ENCODE data around the gene ATP8B3.
"Not testable (repeated sequence)": the region's sequence is repeated elsewhere in the genome, so short reads cannot be mapped to it uniquely, and the experiment has no call there.

Gene ATP8B3

GRCh38 chr19:1769645-1769985, 42.5 kb downstream of the ATP8B3 start:
- DNase-seq (ENCODE audit: low read depth in 2 of 2) = no peak

- DNase-seq (ENCODE audit: low read depth in 2 of 2) = no peak
These were observed 43.0 kb downstream of the ATP8B3 start for GRCh38 chr19:1768918-1769644.

GRCh38 chr19:1768248-1768647, 43.8 kb downstream of the ATP8B3 start:
- DNase-seq (ENCODE audit: low read depth in 2 of 2) = no peak

- DNase-seq (ENCODE audit: low read depth in 2 of 2) = peak; percentile 7 to 45
These were observed 44.6 kb downstream of the ATP8B3 start for GRCh38 chr19:1767464-1767933.

GRCh38 chr19:1766800-1767352, 45.2 kb downstream of the ATP8B3 start:
- DNase-seq (ENCODE audit: low read depth in 2 of 2) = no peak

- no peak for DNase-seq (ENCODE audit: low read depth in 2 of 2)
These were observed 45.9 kb downstream of the ATP8B3 start for GRCh38 chr19:1765904-1766799.

- DNase-seq (ENCODE audit: low read depth in 2 of 2) = no peak
These were observed 46.7 kb downstream of the ATP8B3 start for GRCh38 chr19:1765232-1765903.

- no peak for DNase-seq (ENCODE audit: low read depth in 2 of 2)
These were observed 47.3 kb downstream of the ATP8B3 start for GRCh38 chr19:1764729-1765128.

GRCh38 chr19:1763648-1764639, 48.1 kb downstream of the ATP8B3 start:
- DNase-seq (ENCODE audit: low read depth in 2 of 2) = no peak

GRCh38 chr19:1762243-1763117, 49.6 kb downstream of the ATP8B3 start:
- DNase-seq (ENCODE audit: low read depth in 2 of 2) = no peak

GRCh38 chr19:1761528-1762242, 50.4 kb downstream of the ATP8B3 start:
- no peak for DNase-seq (ENCODE audit: low read depth in 2 of 2)

- DNase-seq (ENCODE audit: low read depth in 2 of 2) = not testable (repeated sequence)
These were observed 51.1 kb downstream of the ATP8B3 start for GRCh38 chr19:1760786-1761527.

- DNase-seq (ENCODE audit: low read depth in 2 of 2) = no peak
These were observed 52.1 kb downstream of the ATP8B3 start for GRCh38 chr19:1760020-1760419.

- no peak for DNase-seq (ENCODE audit: low read depth in 2 of 2)
These were observed 52.8 kb downstream of the ATP8B3 start for GRCh38 chr19:1758959-1759903.

- no peak for DNase-seq (ENCODE audit: low read depth in 2 of 2)
These were observed 53.9 kb downstream of the ATP8B3 start for GRCh38 chr19:1758231-1758577.

GRCh38 chr19:1757468-1758230, 54.4 kb downstream of the ATP8B3 start:
- no peak for DNase-seq (ENCODE audit: low read depth in 2 of 2)
